Measurements from ENCODE around the gene TTLL3.

TTLL3 gene

DNA sequence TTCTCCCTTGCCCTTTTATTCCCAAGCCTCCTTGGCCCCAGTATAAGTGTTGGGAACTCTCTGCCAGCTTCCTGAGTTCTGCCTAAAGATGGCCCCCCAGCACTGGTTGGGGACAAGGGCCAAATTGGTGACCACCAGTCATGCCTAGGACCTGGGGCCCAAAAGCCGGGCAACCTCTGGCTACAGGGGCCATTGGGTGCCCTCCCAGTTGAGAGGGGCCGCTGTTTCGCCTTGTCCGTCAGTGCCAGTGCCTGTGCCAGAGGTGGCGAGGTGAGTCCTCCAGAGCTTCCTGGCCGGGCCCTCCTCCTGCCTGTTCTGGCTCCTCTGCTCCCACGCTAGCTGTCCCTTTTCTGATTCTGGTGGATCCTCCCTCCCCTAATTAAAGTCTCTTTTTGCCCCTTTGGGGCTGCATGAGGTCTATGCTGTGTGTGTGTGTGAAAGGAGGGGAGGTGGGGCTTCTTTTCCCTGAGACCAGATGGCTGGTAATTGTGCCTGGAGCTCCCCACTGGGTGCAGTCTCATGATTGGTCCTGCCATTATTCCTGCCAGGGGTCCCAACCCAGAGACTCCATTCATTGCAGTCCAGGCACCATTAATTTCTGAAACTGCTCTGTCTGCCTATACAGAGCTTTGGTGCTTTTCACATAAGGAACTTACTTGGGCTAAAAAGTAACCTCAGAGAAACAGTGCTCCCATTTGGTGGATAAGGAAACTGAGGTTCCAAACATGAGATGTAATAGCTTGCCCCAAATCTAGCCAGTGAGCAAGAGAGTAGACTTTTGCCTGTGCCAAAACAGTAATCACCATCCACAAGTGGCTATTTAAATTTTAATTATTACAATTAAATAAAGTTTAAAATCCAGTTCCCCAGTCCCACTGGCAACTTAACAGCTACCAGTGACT lies 3.1 kb upstream of the TTLL3 start:
- DNase-seq (ENCODE audit: low read depth in 2 of 2), result no peak

DNA sequence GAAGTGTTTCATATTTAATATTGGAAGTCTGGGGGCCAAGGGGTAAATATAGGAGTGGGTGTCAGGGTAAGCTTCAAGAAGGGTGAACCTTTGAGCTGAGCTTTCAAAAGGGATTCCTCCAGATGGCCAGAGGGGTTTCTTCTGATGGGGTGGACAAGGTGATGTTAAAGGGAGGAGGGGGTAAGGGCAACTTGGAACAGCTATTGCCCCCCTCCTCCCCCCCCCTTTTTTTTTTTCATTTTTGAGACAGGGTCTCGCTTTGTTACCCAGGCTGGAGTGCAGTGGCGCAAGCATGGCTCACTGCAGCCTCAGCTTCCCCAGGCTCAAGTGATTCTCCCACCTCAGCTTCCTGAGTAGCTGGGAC lies 2.1 kb upstream of the TTLL3 start:
- no peak for DNase-seq (ENCODE audit: low read depth in 2 of 2)

DNA sequence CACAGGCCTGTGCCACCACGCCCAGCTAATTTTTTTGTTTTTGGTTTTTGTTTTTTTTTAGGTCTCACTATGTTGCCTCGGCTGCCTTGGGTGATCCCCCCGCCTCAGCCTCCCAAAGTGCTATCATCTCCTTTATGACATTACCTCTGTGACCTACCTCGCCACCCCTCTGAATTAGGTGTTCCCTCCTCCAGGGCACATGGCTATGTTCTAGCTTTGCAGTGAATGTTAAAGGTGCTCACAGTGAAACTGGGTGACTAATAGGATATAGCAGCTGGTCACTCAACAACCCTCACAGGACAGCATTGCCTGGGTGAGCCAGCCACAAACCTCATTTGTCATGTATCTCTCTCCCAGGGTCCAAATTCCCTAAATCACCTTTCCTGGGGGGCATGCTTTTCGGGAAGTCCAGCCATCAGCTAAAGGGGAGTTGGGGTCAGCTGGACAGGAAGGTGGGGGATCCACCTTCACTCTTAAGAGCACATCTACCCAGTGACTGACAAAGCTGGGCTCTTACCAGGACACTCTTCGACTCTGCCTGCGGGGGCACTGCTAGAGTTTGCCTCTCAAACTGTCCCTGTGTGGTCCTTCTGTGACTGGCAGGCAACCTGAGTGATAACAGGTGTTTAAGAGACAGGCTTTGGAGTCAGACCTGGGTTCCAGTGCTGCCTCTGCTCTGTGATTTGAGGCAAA lies 1.6 kb upstream of the TTLL3 start:
- DNase-seq (ENCODE audit: low read depth in 2 of 2), result peak; percentile 25 to 30

DNA sequence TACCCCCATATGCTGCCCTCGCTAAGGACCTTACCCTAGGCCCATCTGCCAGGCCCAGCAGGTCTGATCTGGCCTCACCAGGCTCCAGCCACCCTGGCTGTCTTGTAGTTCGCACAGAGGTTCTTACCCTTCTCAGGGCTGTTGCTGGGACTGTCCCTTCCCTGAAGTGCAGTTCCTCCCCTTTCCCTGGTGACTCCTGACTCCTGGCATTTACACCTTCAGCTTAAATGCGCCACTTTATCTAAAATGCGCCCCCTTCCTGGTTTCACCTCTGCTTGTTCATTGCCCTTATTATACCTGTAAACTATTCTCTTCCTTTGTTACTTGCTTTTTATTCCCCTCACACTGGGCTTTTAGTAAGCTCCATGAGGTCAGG lies 835 bp upstream of the TTLL3 start:
- no peak for DNase-seq (ENCODE audit: low read depth in 2 of 2)

DNA sequence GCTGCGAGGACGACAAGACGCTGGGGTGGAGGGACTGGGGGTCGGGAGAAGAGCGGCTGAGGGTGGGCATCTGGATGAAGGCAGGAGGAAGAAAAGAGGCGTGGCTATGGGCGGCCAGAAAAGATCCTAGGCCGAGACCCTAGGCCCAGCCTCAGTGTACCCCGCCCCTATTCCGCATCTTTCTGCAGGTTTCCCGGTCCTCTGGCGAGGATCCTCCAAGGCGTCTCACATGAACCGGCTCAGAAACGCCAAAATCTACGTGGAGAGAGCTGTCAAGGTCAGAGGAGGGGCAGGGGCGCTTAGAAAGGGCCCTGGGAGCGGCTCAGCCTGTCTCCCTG lies 340 bp downstream of the TTLL3 start:
- no peak for DNase-seq (ENCODE audit: low read depth in 2 of 2)

DNA sequence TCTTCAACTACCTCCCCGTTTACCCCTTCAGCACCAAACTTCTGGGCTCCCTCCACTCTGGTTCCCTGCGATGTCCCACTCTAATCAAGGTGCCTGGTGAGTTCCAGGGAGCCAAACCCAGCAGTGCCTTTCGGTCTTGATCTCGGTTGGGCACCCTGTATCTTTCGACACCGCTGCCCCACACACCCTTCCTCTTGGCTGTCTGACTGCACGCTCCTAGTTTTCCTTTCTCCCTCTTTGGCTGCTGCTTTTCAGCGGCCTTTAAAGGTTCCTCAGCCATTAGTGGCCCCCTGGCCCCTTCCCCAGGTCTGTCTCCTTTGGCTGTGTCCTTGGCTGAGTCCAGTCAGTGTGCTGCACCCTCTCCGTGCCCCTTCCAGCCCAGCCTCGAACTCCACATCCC lies 784 bp downstream of the TTLL3 start:
- no peak for DNase-seq (ENCODE audit: low read depth in 2 of 2)

DNA sequence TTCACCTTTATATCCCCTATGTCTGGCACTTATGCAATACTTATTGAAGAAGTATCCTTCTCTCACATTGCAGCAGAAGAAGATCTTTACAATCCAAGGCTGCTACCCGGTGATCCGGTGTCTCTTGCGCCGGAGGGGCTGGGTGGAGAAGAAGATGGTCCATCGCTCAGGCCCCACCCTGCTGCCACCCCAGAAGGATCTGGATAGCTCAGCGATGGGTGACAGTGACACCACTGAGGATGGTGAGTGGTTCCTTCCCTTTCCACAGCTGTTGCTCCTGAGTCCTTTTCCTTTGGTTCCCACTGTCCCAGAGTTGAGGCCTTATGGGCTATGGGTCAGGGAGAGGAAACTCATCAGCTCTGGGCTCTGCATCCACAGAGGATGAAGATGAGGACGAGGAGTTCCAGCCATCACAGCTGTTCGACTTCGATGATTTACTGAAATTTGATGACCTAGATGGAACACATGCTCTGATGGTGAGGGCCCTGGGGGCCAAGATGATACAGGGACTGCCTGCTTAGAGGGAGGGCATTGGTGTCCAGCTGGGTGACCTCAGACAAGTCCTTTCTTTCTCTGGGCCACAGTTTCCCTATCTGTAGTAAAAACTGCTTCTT lies 2.9 kb downstream of the TTLL3 start:
- DNase-seq (ENCODE audit: low read depth in 2 of 2), result no peak

DNA sequence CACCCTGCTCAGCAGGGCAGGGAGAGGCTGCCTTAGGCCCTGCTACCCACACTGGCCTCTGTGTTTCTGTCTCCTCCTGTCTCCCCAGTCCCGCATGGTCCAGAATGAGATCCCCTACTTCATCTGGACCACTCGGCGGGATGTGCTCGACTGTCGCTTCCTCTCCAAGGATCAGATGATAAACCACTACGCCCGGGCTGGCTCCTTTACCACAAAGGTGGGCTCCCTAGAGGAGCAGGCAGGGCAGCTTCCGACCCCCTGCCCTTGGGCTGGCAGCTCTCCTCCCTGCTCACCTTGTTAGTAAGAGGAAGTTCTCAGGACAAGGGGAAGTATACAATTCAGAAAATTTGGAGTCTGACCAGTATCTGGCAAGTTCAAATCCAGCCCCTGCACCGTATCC lies 5.9 kb downstream of the TTLL3 start:
- DNase-seq (ENCODE audit: low read depth in 2 of 2), result no peak

DNA sequence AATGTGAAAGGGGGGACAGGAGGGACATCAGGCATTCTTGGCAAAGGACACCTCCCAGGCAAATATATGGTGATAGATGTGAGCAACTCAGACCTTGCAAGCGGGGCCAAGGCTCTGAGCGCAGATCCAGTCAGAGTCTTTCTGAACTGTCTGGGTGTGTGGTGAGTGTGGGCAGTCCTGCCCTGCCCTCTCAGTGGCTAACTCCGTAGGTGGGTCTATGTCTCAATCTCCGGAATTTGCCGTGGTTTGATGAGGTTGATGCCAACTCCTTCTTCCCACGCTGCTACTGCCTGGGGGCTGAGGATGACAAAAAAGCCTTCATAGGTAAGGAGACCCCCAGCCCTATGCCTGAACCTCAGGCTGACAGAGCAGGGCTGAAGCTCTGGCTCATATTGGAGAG lies 7.4 kb downstream of the TTLL3 start:
- no peak for DNase-seq (ENCODE audit: low read depth in 2 of 2)

DNA sequence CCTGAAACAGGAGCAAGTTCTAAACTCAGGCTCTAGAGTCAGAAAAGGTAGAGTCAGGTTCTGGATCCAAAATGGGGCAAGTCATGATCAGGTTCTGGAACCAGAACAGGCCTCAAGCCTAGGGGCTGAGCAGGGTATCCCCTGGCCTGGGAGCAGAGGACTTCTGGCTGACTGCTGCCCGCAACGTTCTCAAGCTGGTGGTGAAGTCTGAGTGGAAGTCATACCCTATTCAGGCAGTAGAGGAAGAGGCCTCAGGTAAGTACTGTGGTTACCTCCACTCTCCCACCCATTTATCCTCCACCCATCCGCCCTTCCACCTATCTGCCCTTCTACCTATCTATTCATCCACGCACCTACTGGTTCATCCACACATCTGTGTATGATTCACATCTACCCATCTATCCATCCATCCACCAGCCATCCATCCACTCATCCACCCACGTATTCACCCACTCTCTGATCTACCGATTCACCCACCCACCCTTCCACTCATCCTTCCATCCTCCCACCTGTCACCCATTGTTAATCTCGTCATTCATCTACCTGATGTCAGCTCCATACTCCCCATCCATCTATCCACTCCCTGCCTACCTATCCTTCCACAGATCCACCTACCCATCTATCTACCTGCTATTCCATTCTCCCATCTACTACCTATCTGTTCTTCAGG lies 8.7 kb downstream of the TTLL3 start:
- no peak for DNase-seq (ENCODE audit: low read depth in 2 of 2)

DNA sequence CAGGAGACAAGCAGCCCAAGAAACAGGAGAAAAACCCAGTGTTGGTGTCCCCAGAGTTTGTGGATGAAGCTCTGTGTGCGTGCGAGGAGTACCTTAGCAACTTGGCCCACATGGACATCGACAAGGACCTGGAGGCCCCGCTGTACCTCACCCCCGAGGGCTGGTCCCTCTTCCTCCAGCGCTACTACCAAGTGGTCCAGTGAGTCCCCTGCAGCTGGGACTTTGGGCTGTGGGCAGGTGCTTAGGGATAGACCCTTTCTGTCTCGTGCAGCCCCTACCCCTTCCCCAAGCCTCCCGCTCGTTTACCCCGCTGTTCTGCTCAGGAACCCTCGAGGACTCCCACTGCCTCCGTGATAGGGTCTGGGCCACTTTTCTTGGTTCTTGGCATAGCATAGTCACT lies 10.5 kb downstream of the TTLL3 start:
- DNase-seq (ENCODE audit: low read depth in 2 of 2), result no peak

DNA sequence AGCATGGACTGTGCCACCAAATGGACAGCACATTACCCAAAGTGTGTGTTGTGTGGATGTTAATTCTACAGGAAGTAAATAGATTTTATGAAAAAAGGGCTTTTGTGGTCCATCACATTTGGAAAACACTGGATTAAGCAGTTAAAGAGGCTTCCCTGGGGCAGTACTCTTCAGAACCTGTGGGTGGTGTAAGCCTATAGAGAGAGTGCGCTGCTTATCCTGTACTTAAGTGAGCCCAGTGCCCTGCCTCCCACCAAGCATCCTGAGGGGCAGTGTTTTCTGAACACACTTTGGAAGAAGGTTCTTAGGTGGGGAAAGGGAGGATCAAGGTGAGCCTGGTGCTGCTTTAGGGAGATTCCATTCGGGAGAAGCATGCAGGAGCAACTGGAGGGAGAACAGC lies 10.9 kb downstream of the TTLL3 start:
- DNase-seq (ENCODE audit: low read depth in 2 of 2), result no peak

DNA sequence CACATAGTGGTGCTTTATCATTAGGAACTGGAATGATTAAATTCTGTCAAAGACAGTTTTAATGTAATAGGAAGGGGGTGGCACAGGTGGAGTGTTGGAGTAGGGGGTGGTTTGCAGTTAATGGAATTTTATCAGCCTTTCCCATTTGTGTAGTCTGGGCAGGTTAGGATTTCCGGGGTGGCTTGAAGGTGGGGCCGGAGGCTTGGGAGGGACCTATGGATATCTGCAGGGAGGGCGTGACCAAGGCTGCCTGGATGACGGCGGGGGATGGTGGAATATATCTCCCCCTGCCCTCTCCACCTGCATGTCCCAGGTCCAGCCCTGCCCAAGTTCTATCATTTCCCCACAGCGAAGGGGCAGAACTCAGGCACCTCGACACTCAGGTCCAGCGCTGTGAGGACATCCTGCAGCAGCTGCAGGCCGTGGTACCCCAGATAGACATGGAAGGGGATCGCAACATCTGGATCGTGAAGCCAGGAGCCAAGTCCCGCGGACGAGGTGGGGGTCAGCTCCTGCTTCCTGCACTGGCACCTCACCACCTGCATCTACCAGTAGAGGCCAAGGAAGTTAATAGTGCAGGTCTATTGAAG lies 15.5 kb downstream of the TTLL3 start:
- no peak for DNase-seq (ENCODE audit: low read depth in 2 of 2)

DNA sequence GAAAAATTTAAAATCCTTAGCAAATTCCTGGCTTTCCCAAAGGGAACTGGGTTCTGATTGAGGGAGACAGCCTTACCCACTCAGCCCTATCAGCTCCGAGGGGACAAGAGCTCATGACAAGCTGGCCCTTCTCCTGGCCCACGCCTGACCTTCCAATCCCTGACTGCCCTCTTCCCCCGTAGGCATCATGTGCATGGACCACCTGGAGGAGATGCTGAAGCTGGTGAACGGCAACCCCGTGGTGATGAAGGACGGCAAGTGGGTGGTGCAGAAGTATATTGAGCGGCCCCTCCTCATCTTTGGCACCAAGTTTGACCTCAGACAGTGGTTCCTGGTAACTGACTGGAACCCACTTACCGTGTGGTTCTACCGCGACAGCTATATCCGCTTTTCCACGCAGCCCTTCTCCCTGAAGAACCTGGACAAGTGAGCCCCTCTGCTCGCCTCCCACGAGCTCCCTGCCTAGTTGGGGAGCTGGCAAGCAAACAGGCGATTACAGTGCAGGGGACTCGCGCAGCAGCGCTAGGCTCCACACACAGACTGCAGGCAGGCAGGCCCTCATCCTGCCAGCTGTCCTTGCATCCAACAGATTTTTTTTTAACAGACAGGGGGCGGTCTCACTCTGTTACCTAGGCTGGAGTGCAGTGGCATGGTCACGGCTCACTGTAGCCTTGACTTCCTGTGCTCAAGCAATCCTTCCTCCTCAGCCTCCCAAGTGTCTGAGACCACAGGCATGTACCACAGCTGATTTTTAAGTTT lies 16.9 kb downstream of the TTLL3 start:
- DNase-seq (ENCODE audit: low read depth in 2 of 2), result no peak

DNA sequence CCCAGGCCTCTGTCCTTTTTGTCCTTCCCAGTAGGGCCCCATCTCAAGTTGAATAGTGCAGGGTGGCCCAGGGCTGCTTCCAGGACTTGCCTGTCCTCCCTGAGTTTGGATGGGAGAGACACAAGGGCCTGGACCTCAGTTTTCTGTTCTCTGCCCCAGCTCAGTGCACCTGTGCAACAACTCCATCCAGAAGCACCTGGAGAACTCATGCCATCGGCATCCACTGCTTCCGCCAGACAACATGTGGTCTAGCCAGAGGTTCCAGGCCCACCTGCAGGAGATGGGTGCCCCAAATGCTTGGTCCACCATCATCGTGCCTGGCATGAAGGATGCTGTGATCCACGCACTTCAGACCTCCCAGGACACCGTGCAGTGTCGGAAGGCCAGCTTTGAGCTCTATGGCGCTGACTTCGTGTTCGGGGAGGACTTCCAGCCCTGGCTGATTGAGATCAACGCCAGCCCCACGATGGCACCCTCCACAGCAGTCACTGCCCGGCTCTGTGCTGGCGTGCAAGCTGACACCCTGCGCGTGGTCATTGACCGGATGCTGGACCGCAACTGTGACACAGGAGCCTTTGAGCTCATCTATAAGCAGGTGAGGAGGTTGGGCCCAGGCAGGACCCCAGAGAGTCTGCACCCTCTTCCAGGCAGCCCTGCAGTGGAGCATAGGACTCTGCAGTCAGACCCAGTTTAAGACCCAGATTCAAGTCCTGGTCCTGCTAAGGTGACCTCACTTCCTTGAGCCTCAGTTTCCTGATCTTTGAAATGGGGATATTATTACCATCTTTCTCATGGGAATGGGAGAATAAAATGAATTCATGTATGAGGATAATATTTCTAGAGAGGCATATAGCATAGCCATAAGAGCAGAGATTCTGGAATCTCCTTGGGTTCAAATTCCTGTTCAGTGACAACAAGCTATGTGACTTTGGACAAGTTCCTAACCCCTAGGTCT lies 19.0 kb downstream of the TTLL3 start:
- no peak for DNase-seq (ENCODE audit: low read depth in 2 of 2)

DNA sequence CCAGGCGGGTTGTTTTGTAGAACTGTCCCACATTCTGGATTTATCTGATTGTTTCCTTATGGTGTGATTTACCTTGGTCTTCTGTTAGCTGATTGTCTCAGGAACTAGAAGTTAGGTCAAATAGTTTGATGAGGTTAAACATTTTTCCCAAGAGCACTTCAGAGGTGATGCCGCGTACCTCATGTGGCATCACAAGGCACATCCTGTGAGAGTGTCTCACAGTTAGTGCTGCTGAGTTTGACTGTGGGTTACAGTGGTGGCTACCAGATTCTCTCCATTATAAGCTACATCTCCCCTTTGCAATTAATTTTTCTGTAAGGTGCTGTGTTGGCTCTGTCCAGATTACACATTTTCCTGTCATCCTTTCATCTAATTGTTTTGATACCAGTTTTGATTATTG lies 21.2 kb downstream of the TTLL3 start:
- DNase-seq (ENCODE audit: low read depth in 2 of 2), result no peak

DNA sequence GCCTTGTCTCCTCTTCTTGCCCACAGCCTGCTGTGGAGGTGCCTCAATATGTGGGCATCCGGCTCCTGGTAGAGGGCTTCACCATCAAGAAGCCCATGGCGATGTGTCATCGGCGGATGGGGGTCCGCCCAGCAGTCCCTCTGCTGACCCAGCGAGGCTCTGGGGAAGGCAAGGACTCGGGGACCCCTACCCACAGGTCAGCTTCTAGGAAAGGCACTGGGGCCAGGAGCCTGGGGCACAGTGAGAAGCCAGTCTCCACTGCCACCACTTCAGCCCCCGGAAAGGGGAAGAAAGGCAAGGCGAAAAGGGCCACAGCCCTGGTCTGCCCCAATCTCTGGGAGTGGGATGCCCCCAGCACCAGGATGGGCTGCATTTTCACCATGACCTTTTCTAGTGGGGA lies 23.0 kb downstream of the TTLL3 start:
- no peak for DNase-seq (ENCODE audit: low read depth in 2 of 2)

DNA sequence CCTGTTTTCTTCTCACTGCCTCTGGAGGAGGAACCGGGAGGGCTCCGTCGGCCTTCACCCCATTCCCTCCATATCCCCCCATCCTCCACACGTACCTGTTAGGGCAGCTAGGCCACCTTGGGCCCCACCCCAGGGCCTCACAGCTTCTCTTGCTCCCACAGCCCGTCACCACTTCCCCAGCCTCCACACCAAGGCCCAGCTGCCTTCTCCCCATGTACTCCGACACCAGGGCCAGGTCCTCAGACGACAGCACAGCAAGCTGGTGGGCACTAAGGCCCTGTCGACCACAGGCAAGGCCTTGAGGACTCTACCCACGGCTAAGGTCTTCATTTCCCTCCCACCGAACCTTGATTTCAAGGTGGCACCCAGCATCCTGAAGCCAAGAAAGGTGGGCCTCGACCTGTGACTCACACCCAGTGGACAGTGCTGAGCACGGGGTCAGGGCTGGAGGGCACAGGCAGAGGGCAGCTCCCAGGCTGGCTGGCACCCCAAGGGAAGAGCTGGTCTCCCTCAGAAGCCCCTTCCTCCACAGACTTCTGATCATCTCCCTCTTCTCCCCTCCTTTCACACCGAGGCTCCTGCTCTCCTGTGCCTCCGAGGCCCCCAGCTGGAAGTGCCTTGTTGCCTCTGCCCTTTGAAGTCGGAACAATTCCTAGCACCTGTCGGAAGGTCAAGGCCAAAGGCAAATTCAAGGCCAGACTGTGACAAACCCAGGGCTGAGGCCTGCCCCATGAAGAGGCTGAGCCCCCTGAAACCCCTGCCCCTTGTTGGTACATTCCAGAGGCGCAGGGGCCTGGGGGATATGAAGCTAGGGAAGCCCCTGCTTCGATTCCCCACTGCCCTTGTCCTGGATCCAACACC lies 24.7 kb downstream of the TTLL3 start:
- DNase-seq (ENCODE audit: low read depth in 2 of 2), result no peak

Measured in activated CD4-positive, alpha-beta T cell treated with anti-CD3 and anti-CD28 coated beads for 24 hours (primary cell).